HG03469 (cell line): ENCODE measurements around the gene RAI2.

ENCODE experiments used
- ATAC-seq: cut with Tn5 transposase; IDR thresholded peaks from one replicate; pipeline ENCODE4 v1.9.1; 2021; ENCODE audit warnings: mild to moderate bottlenecking, moderate library complexity, moderate number of reproducible peaks; ENCODE audit not compliant: unreplicated experiment

Gene RAI2

GRCh38 chrX:17829566-17829965 lies 31.5 kb downstream of the RAI2 start:
- no peak for ATAC-seq

GRCh38 chrX:17828171-17828570 lies 32.9 kb downstream of the RAI2 start:
- no peak for ATAC-seq

GRCh38 chrX:17826609-17827496 lies 34.2 kb downstream of the RAI2 start:
- ATAC-seq, result no peak

GRCh38 chrX:17824980-17825379 lies 36.1 kb downstream of the RAI2 start:
- ATAC-seq, result no peak

GRCh38 chrX:17822351-17822750 lies 38.7 kb downstream of the RAI2 start:
- no peak for ATAC-seq

GRCh38 chrX:17820100-17820499 lies 41.0 kb downstream of the RAI2 start:
- ATAC-seq, result no peak

- ATAC-seq, result no peak
These were observed 42.4 kb downstream of the RAI2 start for GRCh38 chrX:17818726-17819125.

GRCh38 chrX:17817251-17817650 lies 43.8 kb downstream of the RAI2 start:
- no peak for ATAC-seq

- no peak for ATAC-seq
These were observed 46.5 kb downstream of the RAI2 start for GRCh38 chrX:17814557-17814956.

GRCh38 chrX:17814059-17814458 lies 47.0 kb downstream of the RAI2 start:
- ATAC-seq, result no peak

- no peak for ATAC-seq
These were observed 47.8 kb downstream of the RAI2 start for GRCh38 chrX:17813277-17813676.

- ATAC-seq, result no peak
These were observed 48.3 kb downstream of the RAI2 start for GRCh38 chrX:17812763-17813162.

GRCh38 chrX:17809984-17810383 lies 51.1 kb downstream of the RAI2 start:
- no peak for ATAC-seq

- ATAC-seq, result no peak
These were observed 51.8 kb downstream of the RAI2 start for GRCh38 chrX:17809273-17809672.

- ATAC-seq, result no peak
These were observed 56.0 kb downstream of the RAI2 start for GRCh38 chrX:17805120-17805519.

GRCh38 chrX:17803449-17803848 lies 57.6 kb downstream of the RAI2 start:
- no peak for ATAC-seq

GRCh38 chrX:17802756-17803155 lies 58.3 kb downstream of the RAI2 start:
- no peak for ATAC-seq

- no peak for ATAC-seq
These were observed 59.7 kb downstream of the RAI2 start for GRCh38 chrX:17801431-17801830.

- no peak for ATAC-seq
These were observed 62.2 kb downstream of the RAI2 start for GRCh38 chrX:17798921-17799320.

GRCh38 chrX:17792826-17793225 lies 68.3 kb downstream of the RAI2 start:
- ATAC-seq, result no peak

GRCh38 chrX:17788956-17789562 lies 72.0 kb downstream of the RAI2 start:
- no peak for ATAC-seq

- no peak for ATAC-seq
These were observed 72.7 kb downstream of the RAI2 start for GRCh38 chrX:17788439-17788838.
